ENCODE measurements around the gene ARSG.

ARSG gene

GRCh38 chr17:68432086-68432864 is 141.0 kb downstream of the ARSG start:
- no peak for DNase-seq

GRCh38 chr17:68433211-68433610 is 141.9 kb downstream of the ARSG start:
- no peak for DNase-seq

- DNase-seq, result no peak
These were observed 142.7 kb downstream of the ARSG start for GRCh38 chr17:68433911-68434508.

- DNase-seq, result no peak
These were observed 144.1 kb downstream of the ARSG start for GRCh38 chr17:68435361-68435760.

- DNase-seq, result peak; percentile 83 to 86
These were observed 144.9 kb downstream of the ARSG start for GRCh38 chr17:68435876-68436842.

GRCh38 chr17:68437979-68438822 is 146.9 kb downstream of the ARSG start:
- peak; percentile 44 to 59 for DNase-seq

- DNase-seq, result no peak
These were observed 148.5 kb downstream of the ARSG start for GRCh38 chr17:68439656-68440290.

- no peak for DNase-seq
These were observed 149.2 kb downstream of the ARSG start for GRCh38 chr17:68440526-68440925.

- DNase-seq, result no peak
These were observed 149.9 kb downstream of the ARSG start for GRCh38 chr17:68441070-68441770.

- DNase-seq, result no peak
These were observed 152.7 kb downstream of the ARSG start for GRCh38 chr17:68443972-68444464.

GRCh38 chr17:68445671-68446070 is 154.4 kb downstream of the ARSG start:
- DNase-seq, result no peak

GRCh38 chr17:68446626-68447041 is 155.3 kb downstream of the ARSG start:
- no peak for DNase-seq

GRCh38 chr17:68449021-68449739 is 157.9 kb downstream of the ARSG start:
- no peak for DNase-seq

GRCh38 chr17:68450391-68450790 is 159.1 kb downstream of the ARSG start:
- no peak for DNase-seq

GRCh38 chr17:68450801-68451200 is 159.5 kb downstream of the ARSG start:
- no peak for DNase-seq

- no peak for DNase-seq
These were observed 160.5 kb downstream of the ARSG start for GRCh38 chr17:68451670-68452354.

GRCh38 chr17:68452724-68453290 is 161.5 kb downstream of the ARSG start:
- DNase-seq, result no peak

- no peak for DNase-seq
These were observed 162.8 kb downstream of the ARSG start for GRCh38 chr17:68453991-68454665.

GRCh38 chr17:68455901-68456338 is 164.6 kb downstream of the ARSG start:
- DNase-seq, result no peak
